GM18870 (cell line): ENCODE results near the gene MPPED1.

Source experiments
- ATAC-seq: cut with Tn5 transposase; IDR thresholded peaks from one replicate; pipeline ENCODE4 v1.9.1; 2021; ENCODE audit warnings: moderate library complexity; ENCODE audit not compliant: unreplicated experiment

MPPED1 gene

DNA sequence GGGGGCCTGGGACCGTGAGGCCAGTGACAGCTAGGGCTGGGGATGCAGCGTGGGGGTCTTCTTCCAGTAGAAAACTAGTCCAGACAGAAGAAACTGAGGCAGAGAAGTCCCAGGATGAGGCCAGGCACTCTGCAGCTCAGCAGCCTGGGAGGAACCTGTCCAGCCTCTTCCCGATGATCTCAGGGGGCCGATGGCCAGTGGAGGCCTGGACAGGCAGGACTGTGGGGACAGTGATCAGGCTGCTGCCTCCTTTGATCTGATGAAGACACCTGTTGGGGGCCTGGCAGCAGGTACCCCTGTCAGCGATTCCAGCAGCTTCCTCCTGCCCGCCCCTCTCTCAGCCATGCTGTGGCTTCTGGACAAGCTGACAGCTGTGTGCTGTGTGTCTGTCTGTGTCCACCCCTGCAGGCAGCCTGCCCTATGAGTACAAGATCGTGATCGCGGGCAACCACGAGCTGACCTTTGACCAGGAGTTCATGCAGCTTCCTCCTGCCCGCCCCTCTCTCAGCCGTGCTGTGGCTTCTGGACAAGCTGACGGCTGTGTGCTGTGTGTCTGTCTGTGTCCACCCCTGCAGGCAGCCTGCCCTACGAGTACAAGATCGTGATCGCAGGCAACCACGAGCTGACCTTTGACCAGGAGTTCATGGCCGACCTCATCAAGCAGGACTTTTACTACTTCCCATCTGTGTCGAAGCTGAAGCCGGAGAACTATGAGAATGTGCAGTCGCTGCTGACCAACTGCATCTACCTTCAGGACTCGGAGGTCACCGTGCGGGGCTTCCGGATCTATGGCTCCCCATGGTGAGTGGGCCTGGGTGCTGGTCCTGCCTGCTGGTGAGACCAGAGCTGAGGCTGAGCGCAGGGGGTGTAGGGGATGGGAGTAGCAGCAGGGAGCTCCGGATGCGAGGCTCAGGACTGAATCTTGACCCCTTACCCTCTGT, 62.6 kb downstream of the MPPED1 start:
- ATAC-seq = no peak

DNA sequence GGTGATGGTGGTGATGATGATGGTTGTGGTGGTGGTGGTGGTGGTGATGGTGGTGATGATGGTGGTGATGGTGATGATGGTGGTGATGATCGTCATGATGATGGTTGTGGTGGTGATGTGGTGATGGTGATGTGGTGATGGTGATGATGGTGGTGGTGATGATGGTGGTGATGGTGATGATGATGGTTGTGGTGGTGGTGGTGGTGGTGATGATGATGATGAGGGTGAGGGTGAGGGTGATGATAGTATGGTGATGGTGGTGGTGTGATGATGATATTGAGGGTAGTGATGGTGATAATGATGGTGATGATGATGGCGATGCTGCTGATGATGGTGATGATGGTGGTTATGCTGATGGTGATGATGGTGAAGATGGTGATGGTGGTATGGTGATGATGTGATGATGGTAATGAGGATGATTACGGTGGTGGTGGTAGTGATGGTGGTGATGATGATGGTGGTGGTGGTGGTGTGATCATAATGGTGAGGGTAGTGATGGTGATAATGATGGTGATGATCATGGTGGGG, 63.8 kb downstream of the MPPED1 start:
- ATAC-seq = no peak

DNA sequence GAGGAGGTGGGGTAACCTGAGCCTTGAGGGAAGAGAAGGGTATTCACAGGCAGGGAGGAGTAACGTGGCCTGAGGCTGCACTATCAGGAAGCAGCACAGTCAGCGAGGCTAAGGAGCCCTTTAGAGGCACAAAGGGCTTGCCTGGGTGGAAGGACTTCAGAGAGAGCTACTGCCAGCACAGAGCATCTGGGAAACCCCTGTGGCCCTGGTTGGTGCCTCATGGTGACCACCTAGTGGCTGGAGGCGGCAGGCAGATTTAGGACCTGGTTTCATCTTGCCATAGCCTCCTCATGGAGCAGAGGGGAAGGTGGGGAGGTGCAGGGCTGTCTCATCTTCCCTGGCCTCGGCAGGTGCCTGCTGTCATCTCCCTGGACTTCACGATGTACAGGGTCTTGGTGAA, 64.5 kb downstream of the MPPED1 start:
- ATAC-seq = no peak

DNA sequence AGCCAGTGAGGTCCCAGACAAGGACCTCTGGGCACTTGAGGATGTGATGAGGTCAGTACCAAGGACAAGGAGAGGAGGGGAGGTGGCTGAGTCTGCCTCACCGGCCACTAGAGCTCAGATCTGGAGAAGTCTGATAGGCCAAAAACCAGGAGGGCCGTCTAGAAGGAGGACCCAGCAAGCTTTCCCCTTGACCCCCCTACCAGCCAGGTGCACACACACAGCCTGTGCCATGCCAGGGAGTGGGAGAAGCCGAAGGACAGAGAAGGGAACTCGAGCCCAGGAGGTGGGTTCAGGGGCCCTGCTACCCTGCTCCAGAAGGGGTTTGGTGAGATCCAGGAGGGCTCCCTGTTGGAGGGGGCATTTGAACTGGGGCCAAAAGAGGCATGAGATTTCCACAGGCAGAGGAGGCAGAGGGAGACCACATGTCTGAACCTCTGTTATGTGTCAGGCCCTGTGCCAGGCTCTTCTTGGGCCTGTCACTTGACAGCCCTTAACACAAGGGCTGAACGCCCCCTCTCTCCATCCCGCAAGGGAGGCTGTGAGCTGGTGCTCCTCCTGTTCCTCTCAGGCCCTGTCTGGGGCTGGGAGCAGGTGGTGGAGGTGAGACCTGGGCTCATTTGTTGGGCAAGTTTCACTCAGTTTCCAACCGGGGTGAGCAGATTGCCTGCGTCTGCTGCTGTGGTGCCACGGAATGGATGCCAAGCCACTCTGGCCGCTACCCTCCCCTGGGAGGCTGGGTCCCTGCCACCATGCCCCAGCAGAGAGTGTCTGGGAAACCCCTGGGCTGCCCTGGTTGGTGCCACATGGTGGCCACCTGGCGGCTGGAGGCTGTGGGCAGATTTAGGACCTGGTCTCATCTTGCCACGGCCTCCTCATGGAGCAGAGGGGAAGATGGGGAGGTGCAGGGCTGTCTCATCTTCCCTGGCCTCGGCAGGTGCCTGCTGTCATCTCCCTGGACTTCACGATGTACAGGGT, 65.2 kb downstream of the MPPED1 start:
- ATAC-seq = no peak

DNA sequence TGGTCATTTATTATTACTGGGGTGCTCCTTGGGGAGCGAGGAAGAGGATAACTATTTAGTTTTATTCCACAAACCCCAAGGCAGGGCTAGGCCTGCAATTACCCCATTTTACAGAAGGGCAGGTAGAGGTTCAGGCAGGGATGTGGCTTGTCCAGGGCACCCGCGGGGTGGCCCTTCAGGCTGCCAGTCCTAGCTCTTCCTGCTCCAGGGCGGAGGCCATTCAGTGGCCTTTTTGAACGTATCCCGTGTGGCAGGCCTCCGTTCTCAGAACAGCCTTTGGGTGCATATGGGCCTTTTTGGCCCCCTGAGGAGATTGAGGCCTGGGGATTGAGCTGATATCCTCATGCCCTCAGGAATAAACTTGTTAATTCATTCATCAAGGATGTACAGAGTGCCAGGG, 66.2 kb downstream of the MPPED1 start:
- no peak for ATAC-seq

DNA sequence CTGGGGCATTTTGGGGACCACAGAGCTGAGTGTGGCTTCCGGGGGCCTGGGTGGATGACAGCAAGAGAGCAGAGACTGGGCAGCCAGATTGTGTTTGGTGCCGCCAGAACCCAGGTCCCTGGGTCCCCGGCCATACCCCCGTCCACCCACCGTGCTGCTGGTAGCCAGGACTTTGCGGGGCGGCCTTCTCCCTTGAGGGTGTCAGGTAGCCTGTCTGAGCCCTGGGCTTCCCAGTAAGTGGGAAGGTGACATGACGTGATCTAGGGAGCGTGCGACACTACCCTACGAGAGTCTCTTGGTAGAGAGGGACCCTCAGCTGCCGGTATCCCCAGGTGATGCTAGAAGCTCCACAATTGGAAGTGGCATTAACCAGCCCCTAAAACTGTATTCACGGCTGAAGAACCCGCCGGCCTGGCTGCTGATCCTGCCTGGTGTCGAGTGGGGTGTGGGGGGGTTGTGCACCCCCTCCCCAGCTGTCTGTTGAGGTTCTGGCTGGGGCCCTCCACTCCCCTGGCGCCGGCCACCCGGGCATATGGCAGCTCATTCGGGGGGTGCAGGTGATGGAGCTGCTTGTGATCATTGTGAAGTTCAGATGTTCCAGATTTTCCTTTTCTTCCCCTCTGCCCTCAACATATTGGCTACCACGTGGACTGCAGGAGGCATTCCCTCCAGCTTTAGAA, 66.9 kb downstream of the MPPED1 start:
- no peak for ATAC-seq

DNA sequence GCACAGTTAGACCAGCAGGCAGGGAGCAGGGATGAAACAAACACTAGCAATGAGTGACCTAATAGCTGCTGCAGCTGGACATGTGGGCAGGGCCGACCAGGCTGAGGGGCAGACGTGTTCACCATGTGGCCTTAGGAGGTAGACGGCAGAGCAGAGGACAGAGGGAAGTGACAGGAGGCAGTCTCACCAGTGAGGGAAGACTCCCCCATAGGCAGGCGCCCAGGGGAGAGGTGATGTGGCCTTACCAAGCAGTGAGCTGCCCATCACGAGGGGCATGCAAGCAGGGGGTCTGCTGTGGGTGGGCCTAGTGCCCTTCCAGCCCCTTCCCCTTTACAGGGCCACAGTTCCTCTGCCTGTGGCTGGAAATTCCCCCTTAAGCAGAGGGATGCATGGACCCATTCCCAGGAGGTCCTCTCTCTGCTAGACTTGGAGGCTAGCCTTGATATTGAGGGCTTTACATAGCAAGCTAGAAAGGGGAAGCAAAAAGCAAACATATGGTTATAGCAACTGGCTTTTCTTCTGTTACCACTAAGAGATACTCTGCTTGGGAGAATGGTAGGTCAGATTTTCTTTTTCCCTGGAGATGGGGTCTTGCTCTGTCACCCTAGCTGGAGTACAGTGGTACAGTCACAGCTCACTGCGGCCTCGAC, 67.6 kb downstream of the MPPED1 start:
- ATAC-seq = no peak

DNA sequence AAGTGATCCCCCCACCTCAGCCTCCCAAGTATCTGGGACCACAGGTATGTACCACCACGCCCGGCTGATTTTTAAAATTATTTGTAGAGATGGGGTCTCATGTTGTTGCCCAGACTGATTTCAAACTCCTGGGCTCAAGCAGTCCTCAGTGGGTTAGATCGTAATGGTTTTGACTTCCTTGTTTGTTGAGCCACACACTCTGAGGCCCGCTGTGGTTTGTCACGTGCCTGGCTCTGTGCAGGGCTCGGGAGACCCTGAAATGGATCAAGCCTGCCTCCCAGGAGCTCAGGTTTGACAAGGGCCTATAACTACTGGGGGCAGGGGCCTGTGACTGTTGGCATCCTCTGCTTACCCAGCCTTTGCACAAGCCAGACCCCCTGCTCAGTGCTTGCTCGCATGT, 68.1 kb downstream of the MPPED1 start:
- ATAC-seq = no peak

DNA sequence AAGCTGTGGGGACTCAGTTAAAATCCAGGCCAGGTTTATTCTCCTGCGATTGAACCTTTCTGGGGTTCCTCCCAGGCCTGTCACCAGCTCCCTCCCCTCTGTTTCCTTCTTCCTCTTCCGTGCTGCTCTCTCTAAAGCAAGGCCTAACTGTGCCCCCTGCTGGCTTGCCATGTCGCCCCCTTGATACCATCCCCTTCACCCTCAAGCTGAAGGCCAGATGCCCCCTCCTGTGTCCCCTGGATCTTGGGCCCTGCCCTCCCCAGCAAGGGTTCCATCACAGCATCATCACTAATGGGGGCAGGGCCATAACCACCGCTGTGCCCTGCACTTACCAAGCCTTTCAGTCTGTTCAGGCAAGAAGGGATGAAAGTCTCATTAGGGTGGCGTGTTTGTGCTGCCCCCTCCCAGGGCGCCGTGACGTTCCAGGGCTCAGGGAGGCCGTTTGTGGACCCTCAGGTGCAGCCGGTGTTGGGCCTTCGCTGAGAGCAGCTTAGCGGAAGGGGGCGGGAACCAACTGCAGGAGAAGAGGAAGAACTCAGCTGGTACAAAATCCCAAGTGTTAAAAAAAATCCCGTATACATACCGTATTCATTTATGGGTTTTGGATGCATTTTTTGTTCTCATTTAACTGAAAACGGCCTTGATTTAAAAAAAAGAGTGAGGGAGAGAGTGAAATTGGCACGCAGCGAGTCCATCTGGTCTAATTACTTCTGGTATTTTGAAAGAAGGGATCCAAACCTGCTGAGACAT, 69.9 kb downstream of the MPPED1 start:
- ATAC-seq = no peak

DNA sequence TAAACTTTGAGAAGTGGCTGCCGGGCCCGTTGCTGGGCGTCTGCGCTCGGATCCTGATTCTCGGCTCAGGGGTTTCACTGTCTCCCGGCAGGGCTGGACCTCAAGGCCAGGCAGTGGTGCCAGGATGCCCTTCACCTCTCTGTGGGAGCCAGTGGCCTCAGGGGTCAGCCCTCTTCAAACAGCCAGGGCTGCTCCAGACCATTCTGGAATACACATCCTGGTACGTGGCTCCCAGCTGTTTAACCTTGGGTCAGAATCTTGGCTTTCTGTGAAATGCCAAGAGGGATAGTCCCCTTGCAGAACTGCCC, 70.5 kb downstream of the MPPED1 start:
- ATAC-seq = no peak

DNA sequence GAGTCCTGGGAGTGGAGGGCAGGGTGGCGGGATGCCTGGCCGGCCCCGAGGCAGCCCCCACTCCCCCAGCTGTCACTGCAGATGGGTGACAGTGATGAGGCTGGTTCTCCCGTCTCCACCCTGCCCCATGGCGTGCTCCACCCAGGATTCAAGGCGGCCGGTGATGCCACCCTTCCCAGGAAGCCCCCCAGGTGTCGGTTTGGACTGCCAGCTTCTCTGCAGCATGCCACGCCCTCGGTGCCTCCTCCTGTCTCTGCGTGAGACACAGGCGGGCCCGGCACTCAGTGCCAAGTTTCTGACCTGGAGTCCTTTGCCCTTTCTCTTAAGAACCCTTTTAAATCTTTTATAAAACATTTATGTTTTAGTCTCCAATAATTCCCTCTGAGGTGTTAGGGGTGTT, 71.5 kb downstream of the MPPED1 start:
- no peak for ATAC-seq

DNA sequence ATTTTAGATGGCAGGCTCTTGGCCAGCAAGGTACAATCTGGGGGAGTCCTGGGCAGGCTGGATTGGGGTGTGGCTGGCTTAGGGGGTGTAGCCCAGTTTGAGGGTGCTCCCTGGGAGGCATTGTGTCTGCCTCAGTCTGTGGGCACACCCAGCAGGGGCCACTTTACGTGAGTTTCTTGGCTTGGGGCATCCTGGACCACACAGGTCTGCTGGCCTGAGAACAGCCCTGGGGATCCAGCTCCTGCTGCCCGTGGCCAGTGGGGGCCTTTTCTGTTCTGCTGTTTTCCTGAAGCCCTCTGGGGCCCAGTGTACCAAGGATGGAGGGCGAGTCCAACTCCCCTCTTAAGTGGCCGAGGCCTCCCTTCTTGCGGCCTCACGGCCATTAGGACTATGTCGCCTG, 71.9 kb downstream of the MPPED1 start:
- no peak for ATAC-seq

DNA sequence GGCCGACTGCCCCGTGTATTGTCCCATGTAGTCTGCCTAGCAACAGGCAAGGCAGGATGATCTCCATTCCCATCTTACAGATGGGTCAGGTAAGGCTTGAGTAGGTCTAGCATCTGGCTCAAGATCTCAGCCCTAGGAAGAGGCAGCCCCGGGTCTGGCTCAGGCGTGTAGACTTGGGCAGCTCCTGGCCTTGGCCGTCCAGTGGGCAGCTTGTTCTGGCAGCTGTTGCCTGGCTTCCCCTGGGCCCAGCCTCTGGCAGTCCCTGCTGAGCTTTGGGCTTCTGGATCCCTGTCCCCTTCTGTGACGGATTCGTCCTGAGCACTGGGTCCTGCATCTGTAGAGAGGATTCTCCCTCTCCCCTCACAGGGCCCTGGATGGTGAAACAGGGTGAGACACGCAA, 72.4 kb downstream of the MPPED1 start:
- no peak for ATAC-seq

DNA sequence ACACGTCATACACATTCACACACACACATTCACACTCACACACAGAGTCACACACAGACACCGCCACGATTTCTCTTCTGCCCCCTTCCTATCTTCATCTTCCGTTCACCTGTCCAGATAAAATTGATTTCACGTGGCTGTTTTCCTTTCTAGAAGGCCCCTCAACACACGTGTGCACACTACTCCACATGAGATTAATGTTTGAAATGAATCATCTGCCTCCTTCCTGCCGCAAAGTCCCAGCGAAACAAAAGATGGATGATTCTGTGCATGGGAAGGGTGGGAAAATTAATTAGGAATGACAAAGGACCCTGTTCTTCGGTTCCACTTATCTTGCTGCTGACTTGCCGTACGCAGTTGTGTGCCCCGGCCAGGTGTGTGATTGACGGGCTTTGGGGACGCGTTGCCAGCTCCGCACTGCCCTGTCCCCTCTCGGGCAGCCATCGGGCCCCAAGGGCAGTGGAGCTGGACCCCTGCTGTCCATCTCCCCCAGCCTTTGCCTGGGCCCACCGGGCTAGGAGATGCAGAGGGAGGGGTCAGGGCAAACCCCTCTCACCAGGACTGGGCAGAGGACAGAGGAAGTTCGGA, 73.8 kb downstream of the MPPED1 start:
- no peak for ATAC-seq

DNA sequence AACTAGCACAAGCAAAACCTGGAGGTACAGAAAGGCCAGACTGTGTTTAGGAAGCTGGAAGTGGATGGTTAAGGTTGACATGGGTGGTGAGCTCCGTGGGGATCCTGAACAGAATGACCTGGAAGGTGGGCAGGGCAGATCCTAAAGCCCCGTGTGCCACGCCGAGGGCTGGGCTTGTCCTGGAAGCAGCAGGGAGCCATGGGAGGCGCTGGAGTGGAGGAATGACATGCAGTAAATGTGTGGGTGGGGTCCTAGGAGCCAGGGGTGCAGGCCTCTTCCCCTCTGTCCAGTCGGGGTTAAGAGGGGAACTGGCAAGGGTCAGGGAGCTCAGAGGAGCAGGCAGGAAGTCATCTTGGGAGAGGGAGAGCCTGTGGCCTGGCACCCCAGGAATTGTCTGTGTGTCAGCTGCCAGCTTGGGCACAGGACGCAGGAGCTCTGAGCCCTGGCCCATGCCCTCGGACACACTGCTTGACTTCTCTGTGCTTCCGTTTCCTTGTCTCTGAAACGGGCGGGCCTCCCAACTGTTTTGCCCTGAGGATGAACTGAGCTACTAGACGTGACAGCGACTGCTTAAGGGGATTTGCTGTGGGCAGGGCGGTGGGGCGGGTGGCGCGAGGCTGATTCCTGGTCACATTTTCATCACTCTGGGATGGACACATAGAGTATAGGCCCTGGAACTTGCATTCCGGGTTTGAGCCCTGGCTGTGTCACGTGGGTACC, 75.7 kb downstream of the MPPED1 start:
- ATAC-seq = no peak

DNA sequence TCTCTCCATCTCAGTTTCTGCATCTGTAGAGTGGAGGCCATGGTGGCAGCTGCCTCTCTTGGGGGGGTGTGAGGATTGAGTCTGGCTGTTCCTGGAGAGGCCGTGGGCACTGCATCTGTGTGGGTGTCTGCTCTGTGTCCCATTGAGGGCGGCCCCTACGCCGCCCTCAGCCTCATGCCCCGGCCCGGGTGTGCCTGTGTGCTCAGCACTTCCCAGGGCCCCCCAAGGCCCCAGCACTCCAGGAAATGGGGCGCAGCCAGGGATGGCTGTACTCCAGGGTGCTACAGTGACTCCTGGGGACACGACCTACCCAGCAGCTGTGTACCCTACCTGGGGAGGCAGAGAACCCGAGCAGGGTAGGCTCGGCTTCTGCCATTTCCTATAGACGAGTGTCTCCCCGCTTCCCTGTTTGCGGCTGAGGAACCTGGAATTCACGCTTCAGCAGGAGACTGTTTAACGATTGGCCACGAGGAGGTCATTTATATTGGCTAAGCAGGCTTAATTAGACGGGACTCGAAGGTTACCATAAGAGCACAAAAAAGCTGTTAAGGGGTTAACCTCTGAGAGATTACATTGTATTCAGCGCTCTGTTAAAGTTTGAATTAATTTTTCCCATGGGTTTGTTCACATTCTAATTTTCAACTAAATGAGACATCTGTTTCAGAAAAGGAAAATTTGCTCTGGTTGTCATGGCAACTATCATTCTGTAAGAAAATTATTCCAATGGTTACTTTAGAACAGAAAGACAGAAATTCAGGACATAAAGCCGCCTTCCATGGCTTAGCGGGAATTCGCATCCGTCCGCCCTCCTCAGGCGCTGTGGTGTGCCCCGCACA, 76.4 kb downstream of the MPPED1 start:
- ATAC-seq = no peak

DNA sequence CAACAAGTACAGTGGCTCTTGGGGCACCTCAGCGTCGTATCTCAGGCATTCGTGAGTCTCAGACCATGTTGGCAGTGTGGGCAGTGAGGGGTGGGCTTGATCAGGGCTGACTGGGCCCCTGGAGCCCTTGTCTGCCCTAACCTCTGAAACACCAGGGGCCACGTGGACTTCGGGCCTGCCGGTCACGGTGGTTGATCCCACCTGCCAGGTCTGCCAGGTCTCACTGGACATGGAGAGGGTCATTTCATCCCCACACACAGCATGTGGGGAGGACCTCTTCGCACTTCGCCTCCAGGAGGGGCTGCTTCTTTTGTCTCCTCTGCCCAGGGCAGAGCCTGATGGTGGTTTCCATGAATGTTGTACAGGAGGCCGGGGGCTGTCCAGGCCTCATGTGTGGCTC, 77.1 kb downstream of the MPPED1 start:
- ATAC-seq = no peak

DNA sequence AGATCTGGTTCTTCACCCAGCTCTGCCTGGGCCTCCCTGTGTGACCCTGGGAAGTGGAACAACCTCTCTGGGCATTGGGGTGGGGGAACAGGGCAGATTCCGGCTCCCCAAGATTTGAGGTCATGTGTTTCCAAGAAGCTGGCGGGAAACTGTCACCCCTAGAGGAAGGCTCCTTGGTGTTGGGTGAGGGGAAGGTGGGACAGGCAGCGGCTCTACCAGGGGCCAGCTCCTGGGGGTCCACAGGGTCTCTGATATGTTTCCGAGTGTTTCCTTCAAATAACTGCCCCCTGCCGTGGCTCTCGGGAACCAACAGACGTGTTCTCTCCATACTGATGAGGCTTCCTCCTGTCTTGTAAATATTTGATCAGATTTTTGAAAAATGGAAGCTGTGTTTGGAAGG, 78.5 kb downstream of the MPPED1 start:
- ATAC-seq = no peak
